Transverse colon (tissue), 4 donors: Measurements from ENCODE around the gene BARD1. TPM values are rescaled to one million over a fixed set of nuclear protein-coding genes. Genes with fewer than 3 reads are reported as not detected.
"Not testable (repeated sequence)": the region's sequence is repeated elsewhere in the genome, so short reads cannot be mapped to it uniquely, and the experiment has no call there.

Experiments used
- DNase-seq: peaks from one replicate; pipeline ENCODE4 v3.0.0-alpha.2; 2019
- H3K27ac ChIP-seq, 4 donors: fragments of 200-600 bp; sonication (generic); 2 replicates each; pipeline ENCODE4 v1.5.1; 2016 to 2018; ENCODE audit warnings: inconsistent platforms in 4 of 4
- H3K27me3 ChIP-seq: fragments of 200-600 bp; sonication (generic); 2 replicates; pipeline ENCODE4 v1.5.1; 2017; ENCODE audit warnings: inconsistent platforms
- H3K36me3 ChIP-seq, 4 donors: fragments of 200-600 bp; sonication (generic); 2 replicates each; pipeline ENCODE4 v1.5.1; 2017 to 2019; ENCODE audit warnings: inconsistent platforms in 4 of 4
- H3K4me1 ChIP-seq, 4 donors: fragments of 200-600 bp; sonication (generic); 2 replicates each; pipeline ENCODE4 v1.5.1; 2017 to 2020; ENCODE audit warnings: inconsistent platforms in 4 of 4
- H3K4me3 ChIP-seq, 4 donors: fragments of 200-600 bp; sonication (generic); 1 replicate in 1 of 4; 2 replicates in 3 of 4; pipeline versions ENCODE4 v1.5.1 to v1.6.1; 2017 to 2019; ENCODE audit warnings: inconsistent platforms in 4 of 4
- H3K9me3 ChIP-seq, 2 donors: fragments of 200-600 bp; sonication (generic); 2 replicates each; pipeline ENCODE4 v1.5.1; 2017 to 2019; ENCODE audit warnings: inconsistent platforms in 2 of 2
- EP300 ChIP-seq: sonication (generic); formaldehyde crosslinking; IDR thresholded peaks from one replicate; pipeline ENCODE4 v1.6.1; 2017; ENCODE audit warnings: antibody characterized with exemption, low read depth
- POLR2A ChIP-seq: fragments of 450-650 bp; IDR thresholded peaks from one replicate; pipeline ENCODE4 v1.6.1; 2016; ENCODE audit warnings: antibody characterized with exemption, mild to moderate bottlenecking, moderate library complexity
- POLR2AphosphoS5 ChIP-seq, 3 donors: sonication (generic); formaldehyde crosslinking; IDR thresholded peaks; one replicate each; pipeline ENCODE4 v1.6.1; 2016; ENCODE audit warnings: antibody characterized with exemption in 3 of 3
- WGBS, 2 donors: methylation state at CpG; one replicate each; pipeline ENCODE4 v1.1.5; 2018; ENCODE audit warnings: low coverage in 1 of 2; 5-methylcytosine and 5-hydroxymethylcytosine counted together
- in situ Hi-C, 4 donors: fragments of 200-750 bp; cut with MboI; loops; one replicate each; pipeline versions ENCODE4 v1.15.0 to v1.15.1; 2017; ENCODE audit warnings: low sequenced_read_pairs in 3 of 4, low pct_ligation_motif_present in 1 of 4, low pct_unique_long_range_greater_than_20kb in 1 of 4
- intact Hi-C: fragments of 100-400 bp; cut with DNase I; formaldehyde crosslinking; loops from one replicate; pipeline ENCODE4 v1.15.1; 2023; ENCODE audit warnings: low total_unique reads
- total RNA-seq, 4 donors: library from RNA; depleted of rRNA; stranded (reverse); fragments of >200 nt; gene quantifications; one replicate each; pipeline ENCODE4 v1.1.0, GENCODE V29; 2016
- TF ChIP-seq, protein P1 (sequence below), 5 experiments: fragments of 200-600 bp in 3 of 5; fragments of 450-650 bp in 2 of 5; sonication (generic) in 3 of 5; IDR thresholded peaks; 1 replicate in 2 of 5; 2 replicates in 3 of 5; pipeline ENCODE4 v1.5.1; 2016 to 2017; ENCODE audit warnings: antibody characterized with exemption in 5 of 5, inconsistent platforms in 3 of 5, mild to moderate bottlenecking in 2 of 5, moderate library complexity in 1 of 5

BARD1 gene
- total RNA-seq, 4 donors from 2014 or later: 2.2 to 141 (median 9.1) TPM

DNA sequence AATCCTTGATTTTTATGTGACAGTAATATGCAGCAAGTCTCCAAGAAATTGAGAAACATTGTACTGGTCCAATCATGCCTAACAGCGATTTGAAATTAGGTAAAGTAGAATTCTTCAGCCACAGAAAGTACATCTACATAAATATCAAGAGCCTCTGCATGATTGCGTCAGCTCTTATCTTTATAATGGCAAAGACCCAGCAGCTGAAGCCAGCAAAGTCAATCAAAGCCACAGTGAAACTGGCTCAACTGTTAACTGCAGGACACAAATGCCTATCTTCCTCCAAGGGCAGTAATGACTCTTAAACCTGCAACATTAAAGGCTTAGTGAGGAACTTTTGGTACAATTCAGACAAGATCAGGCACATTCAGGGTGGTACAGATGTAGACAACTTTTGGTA lies 102.5 kb downstream of the BARD1 start:
- no peak for DNase-seq
- no peak overlapping the region for H3K27ac ChIP-seq
- H3K4me1 ChIP-seq: no peaks in the 10 kb centered on the region
- H3K4me3 ChIP-seq: no peak overlapping the region
- no peaks in the 10 kb centered on the region for H3K36me3 ChIP-seq
- no peaks in the 10 kb centered on the region for H3K27me3 ChIP-seq
- no peaks in the 10 kb centered on the region for H3K9me3 ChIP-seq
- in situ Hi-C loops (no loop called here), intact Hi-C loops (no loop called here)
- 50 to 71% methylated on average over 2 of the region's 2 CpGs for WGBS, 2 donors
- TF ChIP-seq, protein P1, sequence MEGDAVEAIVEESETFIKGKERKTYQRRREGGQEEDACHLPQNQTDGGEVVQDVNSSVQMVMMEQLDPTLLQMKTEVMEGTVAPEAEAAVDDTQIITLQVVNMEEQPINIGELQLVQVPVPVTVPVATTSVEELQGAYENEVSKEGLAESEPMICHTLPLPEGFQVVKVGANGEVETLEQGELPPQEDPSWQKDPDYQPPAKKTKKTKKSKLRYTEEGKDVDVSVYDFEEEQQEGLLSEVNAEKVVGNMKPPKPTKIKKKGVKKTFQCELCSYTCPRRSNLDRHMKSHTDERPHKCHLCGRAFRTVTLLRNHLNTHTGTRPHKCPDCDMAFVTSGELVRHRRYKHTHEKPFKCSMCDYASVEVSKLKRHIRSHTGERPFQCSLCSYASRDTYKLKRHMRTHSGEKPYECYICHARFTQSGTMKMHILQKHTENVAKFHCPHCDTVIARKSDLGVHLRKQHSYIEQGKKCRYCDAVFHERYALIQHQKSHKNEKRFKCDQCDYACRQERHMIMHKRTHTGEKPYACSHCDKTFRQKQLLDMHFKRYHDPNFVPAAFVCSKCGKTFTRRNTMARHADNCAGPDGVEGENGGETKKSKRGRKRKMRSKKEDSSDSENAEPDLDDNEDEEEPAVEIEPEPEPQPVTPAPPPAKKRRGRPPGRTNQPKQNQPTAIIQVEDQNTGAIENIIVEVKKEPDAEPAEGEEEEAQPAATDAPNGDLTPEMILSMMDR (IDR thresholded peaks at IDR 0.05): no peak
- TF ChIP-seq EP300: no peak
- no peak for TF ChIP-seq POLR2A
- no peak for TF ChIP-seq POLR2AphosphoS5 (IDR thresholded peaks at IDR 0.05)

DNA sequence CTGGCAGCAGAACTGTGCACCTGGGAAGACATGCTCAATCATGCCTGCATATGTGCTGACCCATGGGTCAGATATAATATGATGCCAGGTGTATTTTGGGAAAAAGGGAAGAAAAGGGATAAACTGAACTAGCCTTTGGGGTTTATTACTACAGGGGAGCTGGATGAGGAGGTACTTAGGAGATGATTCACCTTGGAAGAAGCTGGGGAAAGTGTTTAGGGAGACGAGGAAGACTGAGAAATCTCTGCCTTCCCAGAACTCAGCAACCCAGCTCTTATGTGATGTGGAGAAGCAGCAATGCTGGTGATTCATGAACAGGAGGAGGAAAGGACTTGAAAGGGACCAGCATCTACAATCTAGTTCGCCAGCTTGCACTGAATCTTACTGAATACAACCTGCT lies 110.2 kb downstream of the BARD1 start:
- WGBS, 2 donors: 36 to 57% methylated on average over 1 to 2 of the region's 2 CpGs
- TF ChIP-seq POLR2A: no peak
- no peak for TF ChIP-seq EP300
- TF ChIP-seq, protein P1 (IDR thresholded peaks at IDR 0.05): no peak
- TF ChIP-seq POLR2AphosphoS5 (IDR thresholded peaks at IDR 0.05): no peak
- H3K27ac ChIP-seq: no peak overlapping the region
- no peak overlapping the region for H3K4me3 ChIP-seq
- no peaks in the 10 kb centered on the region for H3K4me1 ChIP-seq
- in situ Hi-C loops (no loop called here), intact Hi-C loops (no loop called here)
- no peaks in the 10 kb centered on the region for H3K27me3 ChIP-seq
- DNase-seq: no peak
- no peaks in the 10 kb centered on the region for H3K9me3 ChIP-seq
- H3K36me3 ChIP-seq: no peaks in the 10 kb centered on the region

DNA sequence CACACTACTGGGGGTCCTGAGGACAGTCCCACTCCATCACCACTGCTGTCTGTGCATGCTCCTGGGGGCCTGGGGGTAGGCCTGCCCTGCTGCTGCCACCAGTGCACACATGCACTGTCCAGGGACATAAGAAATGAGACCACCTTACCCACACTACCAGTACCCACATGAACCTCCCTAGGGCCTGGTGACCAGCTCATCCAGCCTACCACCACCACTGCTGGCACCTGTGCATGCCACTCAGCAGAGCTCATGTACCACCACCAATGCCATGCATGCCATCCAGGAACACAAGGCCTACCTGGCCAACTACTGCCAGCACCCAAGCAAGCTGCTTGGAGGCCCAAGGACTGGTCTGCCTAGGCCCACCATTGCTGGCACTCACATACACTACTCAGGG lies 112.8 kb downstream of the BARD1 start:
- H3K27me3 ChIP-seq: no peaks in the 10 kb centered on the region
- no peak overlapping the region for H3K4me3 ChIP-seq
- no peaks in the 10 kb centered on the region for H3K36me3 ChIP-seq
- DNase-seq: no peak
- intact Hi-C loops: no loop called here
- H3K4me1 ChIP-seq: no peaks in the 10 kb centered on the region
- no peaks in the 10 kb centered on the region for H3K9me3 ChIP-seq
- in situ Hi-C loops: no loop called here
- no peak overlapping the region for H3K27ac ChIP-seq
- TF ChIP-seq POLR2A (no peak), POLR2AphosphoS5 (IDR thresholded peaks at IDR 0.05) (no peak), EP300 (no peak)

DNA sequence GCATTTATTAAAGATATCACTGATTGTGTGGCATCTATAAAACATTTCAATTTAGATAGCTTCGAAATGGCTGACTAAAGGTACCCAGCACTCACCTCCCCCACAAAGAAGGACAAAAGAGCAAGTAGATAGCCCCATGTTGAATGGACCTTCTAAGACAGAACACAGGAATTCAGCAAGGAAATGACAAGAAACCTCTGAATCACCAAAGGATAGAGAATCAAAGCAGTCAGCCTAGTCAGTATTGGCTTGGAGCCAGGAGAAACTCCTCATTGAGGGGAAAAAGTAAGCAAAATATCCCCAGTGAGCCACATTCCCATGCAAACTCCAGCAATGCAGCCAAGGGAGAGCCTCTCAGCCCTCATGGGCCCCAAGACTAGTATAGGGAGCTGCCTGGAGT lies 113.7 kb downstream of the BARD1 start:
- no peak for DNase-seq
- 69 to 71% methylated on average over 1 of the region's 1 CpG for WGBS, 2 donors
- no peaks in the 10 kb centered on the region for H3K4me1 ChIP-seq
- H3K27me3 ChIP-seq: no peaks in the 10 kb centered on the region
- TF ChIP-seq POLR2A: no peak
- TF ChIP-seq, protein P1 (IDR thresholded peaks at IDR 0.05): no peak
- no peak overlapping the region for H3K27ac ChIP-seq
- in situ Hi-C loops (no loop called here), intact Hi-C loops (no loop called here)
- H3K9me3 ChIP-seq: no peaks in the 10 kb centered on the region
- no peaks in the 10 kb centered on the region for H3K36me3 ChIP-seq
- no peak overlapping the region for H3K4me3 ChIP-seq

DNA sequence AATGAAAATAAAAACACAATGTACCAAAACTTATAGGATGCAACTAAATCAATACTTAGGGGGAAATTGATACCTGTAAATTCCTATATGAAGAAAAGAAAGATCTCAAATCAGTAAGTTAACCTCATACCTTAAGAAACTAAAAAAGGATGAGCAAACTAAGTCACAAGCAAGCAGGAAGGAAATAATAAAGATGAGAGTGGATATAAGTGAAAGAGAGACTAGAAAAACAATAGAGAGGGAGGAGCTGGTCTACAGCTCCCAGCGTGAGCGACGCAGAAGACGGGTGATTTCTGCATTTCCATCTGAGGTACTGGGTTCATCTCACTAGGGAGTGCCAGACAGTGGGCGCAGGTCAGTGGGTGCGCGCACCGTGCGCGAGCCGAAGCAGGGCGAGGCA lies 125.9 kb downstream of the BARD1 start:
- in situ Hi-C loops, intact Hi-C loops, H3K27ac ChIP-seq, H3K27me3 ChIP-seq, H3K36me3 ChIP-seq, H3K4me1 ChIP-seq, DNase-seq, H3K9me3 ChIP-seq: not testable (repeated sequence)
- peak overlapping the region in 2 of 4 donors; percentile 11 to 30 for H3K4me3 ChIP-seq
- 9% methylated on average over 7 of the region's 12 CpGs; no CpG with 5 or more reads in 1 of the 2 donors for WGBS, 2 donors
- TF ChIP-seq POLR2A: peak; percentile 9
